HG02970 (cell line): Measurements from ENCODE around the gene INO80.

ENCODE experiments used
- ATAC-seq: cut with Tn5 transposase; IDR thresholded peaks from one replicate; pipeline ENCODE4 v1.9.1; 2021; ENCODE audit warnings: mild to moderate bottlenecking, moderate library complexity, moderate number of reproducible peaks; ENCODE audit not compliant: unreplicated experiment, low FRiP score

Gene INO80

DNA sequence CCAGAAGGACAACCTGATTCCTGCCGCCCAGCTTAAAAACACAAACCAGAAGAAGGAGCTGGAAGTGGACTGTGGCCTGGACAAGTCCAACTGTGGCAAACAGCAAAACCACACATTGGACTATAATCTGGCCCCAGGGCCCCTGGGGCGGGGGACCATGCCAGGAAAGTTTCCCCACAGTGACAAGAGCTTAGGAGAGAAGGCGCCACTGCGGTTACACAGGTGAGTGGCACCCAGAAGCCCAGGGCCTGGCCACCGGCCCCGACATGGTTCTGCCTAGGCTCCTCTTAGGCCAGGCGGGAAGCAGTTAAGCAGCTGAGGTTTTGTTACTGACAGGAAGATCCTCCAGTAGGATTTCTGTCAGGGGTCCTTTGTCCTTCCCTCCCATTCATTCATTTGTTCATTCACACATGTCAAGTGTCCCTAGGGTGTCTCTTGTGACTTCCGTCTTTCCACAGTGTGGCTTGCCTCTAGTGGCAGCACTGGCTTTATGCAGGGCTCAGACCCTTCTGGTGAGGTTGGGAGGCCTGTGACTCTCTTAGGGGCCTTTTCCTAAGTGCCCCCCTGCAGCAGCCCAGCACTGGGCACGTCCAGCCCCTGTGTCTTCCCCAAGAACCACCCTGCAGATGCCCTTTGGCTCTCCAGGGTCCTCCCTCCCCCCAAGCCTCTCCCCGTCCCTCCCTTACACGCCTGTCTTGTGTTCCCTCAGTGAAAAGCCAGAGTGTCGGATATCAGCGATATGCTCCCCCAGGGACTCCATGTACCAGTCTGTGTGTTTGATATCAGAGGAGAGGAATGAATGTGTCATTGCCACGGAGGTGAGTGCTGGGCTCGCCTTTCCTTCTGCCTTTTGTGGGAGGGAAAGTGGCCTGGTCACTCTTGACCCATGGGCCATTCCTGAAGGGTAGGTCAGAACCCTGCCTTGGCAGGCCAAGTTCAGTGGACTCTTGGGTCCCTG is 179.1 kb downstream of the INO80 start:
- no peak for ATAC-seq

DNA sequence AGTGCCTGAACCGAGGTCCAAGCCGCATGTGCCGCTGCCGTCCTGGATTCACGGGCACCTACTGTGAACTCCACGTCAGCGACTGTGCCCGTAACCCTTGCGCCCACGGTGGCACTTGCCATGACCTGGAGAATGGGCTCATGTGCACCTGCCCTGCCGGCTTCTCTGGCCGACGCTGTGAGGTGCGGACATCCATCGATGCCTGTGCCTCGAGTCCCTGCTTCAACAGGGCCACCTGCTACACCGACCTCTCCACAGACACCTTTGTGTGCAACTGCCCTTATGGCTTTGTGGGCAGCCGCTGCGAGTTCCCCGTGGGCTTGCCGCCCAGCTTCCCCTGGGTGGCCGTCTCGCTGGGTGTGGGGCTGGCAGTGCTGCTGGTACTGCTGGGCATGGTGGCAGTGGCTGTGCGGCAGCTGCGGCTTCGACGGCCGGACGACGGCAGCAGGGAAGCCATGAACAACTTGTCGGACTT is 179.8 kb downstream of the INO80 start:
- ATAC-seq: no peak

DNA sequence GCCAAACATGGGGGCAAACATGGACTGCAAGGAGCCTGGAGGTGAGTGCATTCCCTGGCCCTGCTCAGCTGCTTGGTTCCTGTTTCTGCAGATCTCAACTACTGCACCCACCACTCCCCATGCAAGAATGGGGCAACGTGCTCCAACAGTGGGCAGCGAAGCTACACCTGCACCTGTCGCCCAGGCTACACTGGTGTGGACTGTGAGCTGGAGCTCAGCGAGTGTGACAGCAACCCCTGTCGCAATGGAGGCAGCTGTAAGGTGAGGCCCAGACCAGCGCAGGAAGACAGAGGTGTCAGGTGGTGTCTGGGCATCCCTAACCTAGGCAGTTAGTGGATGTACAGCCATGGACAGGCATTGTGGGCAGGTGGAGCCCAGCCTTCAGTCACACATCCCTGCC is 181.6 kb downstream of the INO80 start:
- no peak for ATAC-seq

DNA sequence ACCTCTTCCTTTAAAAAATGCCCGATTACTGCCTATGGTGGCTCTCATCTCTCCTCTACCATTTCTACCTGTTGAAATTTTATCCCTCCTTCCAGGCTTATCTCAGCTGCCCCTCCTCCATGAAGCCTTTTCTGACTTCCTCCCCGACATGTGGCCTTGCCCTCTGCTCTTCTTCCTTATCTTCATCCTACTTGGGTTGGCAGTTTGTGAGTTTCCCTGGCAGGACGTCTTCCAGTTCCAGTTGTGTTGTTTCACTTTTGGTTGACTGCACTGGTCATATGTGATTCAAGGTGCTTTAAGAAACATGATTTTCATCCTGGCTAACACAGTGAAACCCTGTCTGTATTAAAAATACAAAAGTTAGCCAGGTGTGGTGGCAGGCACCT is 182.6 kb downstream of the INO80 start:
- no peak for ATAC-seq

DNA sequence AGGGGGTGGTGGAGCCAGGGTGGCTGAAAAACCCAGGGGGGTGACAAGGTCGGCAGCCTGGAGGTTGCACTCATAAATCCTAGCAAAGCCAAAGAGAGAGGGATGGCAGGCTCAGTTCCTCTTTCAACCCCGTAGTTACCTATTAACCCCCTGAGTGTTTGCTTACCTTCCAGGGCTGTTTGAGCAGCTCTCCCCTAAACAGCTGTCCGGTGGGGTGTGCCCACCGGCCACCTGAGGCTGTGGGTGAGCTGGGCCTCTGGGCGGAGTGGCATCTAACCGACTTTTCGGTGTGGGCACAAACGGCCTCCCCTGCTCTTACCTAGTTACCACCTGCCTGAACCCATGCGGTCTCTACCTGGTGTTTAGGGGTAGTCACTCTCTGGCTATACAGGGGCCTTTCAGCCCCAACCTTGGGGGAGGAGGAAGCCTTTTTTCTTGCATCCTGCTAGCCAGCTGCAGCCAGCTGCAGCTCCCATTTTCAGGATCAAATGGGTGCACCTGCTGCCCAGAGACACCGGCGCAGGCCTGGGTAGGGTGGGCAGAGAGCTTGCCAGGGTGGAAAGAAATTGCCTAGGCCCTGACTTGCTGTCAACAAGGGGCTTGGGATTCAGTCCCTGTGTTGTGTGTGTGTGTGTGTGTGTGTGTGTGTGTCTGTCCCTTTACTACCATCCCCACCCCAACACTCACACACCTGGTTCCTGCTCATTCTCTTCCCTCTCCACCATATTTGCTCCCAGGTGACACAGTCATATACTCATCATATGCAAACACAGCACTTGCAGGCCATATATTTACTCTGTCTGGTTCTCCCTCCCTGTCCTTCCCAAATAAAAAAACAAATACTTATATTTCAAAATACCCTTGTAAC is 183.2 kb downstream of the INO80 start:
- no peak for ATAC-seq

DNA sequence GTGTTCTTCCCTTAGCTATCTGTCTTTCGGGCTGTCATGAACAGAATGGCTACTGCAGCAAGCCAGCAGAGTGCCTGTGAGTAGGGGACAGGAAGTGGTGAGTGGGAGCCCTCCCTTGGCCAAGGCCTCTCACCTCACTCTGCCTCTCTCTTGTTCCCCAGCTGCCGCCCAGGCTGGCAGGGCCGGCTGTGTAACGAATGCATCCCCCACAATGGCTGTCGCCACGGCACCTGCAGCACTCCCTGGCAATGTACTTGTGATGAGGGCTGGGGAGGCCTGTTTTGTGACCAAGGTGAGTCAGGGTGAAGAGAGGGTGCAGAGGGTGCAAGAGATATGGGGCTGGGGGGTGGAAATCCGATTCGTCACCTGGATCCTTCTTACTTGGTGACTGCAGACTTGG is 183.9 kb downstream of the INO80 start:
- ATAC-seq: no peak

DNA sequence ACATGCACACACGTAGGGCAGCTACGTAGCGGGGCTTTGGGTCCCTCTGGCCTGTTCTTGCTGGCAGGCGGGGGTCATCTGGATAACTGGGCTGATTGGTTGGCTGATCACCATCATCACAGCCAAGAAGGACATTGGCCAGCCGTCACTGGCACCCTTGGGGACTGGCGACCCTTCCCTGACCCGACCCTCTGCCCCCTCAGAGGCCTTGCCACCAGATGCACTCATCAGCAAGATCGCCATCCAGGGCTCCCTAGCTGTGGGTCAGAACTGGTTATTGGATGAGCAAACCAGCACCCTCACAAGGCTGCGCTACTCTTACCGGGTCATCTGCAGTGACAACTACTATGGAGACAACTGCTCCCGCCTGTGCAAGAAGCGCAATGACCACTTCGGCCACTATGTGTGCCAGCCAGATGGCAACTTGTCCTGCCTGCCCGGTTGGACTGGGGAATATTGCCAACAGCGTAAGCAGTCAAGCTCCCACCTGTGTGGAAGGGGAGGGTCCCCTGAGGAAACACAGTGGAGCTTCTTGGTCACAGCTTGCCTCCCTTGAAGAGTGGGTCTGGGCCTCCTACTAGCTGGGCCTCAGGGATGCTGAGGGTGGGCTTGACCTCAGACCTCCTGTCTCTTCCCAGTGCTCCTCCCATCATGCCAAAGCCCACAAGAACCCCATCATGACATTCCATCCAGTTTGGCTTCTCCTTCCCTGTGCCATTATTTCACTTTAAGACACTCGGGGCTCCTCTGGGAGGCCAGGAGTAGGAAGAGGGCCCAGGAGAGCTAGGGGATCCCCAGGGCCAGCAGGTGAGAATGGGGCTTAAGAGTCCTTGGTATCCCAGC is 184.6 kb downstream of the INO80 start:
- ATAC-seq: no peak

DNA sequence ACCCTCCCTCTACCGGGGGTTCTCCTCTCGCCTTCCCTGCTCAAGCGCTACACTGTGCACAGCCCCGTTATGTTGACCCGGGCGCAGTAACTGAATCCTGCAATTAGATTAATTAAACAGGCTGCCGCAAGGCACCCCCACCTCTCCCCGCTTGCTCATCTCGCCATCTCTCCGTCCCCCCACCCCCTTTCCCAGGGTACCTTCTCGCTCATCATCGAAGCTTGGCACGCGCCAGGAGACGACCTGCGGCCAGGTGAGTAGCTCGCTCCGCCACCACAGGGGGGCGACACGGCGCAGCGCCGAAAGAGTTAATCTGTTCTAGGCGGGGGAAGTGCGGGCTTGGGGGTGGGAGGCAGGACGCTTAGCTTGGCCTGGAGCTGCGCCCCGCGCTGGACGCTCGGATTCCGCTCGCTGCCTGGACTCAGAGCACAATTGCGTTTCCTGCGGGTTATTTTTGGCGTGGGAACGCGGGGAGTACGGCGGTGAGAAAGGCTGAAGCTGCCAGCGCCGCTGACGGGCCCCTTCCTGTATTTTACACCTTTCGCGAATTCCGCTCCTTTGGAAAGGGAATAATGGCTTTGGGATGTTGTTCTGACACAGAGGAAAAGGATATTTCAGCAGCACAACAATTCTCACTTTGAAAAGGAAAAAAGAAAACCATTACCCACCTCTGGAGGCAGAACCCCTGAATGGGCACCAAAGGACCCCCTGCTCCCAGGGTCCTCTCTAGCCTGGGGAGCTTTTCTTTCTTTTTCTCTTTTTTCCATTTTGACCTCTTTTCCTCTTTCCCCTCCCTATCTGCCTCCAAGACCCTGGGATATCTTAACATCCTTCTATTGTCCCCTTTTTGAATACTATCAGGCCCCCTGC is 185.4 kb downstream of the INO80 start:
- ATAC-seq: no peak

DNA sequence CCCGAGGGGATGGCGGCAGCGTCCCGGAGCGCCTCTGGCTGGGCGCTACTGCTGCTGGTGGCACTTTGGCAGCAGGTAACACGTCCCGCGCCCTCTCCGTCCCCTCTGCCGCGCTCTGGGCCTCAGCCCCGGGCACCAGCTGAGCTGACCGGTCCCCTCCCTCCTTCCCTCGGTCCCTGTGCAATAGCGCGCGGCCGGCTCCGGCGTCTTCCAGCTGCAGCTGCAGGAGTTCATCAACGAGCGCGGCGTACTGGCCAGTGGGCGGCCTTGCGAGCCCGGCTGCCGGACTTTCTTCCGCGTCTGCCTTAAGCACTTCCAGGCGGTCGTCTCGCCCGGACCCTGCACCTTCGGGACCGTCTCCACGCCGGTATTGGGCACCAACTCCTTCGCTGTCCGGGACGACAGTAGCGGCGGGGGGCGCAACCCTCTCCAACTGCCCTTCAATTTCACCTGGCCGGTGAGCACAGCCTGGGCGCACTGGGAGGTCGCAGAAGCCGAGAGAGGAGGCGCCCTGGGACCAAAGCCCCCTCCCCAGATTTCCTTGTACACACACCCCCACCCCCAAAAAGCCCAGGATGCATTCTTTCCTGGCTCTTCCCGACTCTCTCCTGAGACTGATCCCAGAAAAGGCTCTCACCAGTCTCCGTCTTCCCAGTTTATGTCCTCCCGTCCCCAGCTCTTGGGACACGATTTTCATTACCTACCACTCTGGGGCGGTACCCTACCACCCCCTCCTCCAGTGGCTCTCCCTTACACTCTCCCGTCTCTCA is 186.2 kb downstream of the INO80 start:
- ATAC-seq: no peak
